Liver (tissue), 9 donors: ENCODE data around the gene CCDC60. TPM values are rescaled to one million over a fixed set of nuclear protein-coding genes. Genes with fewer than 3 reads are reported as not detected.

Experiments used
- DNase-seq: peaks from one replicate; pipeline ENCODE4 v3.0.0-alpha.2; 2017; ENCODE audit warnings: low spot score
- H3K27ac ChIP-seq, 2 donors: one replicate each; pipeline ENCODE4 v1.7.0; 2013; ENCODE audit warnings: inconsistent platforms in 2 of 2, low read length in 2 of 2, control low read depth in 1 of 2, low read depth in 1 of 2, mild to moderate bottlenecking in 1 of 2
- H3K27me3 ChIP-seq, 4 donors: one replicate each; pipeline versions ENCODE4 v1.6.1 to v1.7.0; 2013; ENCODE audit warnings: low read length in 3 of 4, inconsistent platforms in 1 of 4, mild to moderate bottlenecking in 1 of 4, moderate library complexity in 1 of 4; ENCODE audit not compliant: control insufficient read depth in 4 of 4, insufficient read depth in 4 of 4
- H3K36me3 ChIP-seq, 4 donors: one replicate each; pipeline versions ENCODE4 v1.6.1 to v1.7.0; 2013; ENCODE audit warnings: low read length in 3 of 4, mild to moderate bottlenecking in 3 of 4, low read depth in 1 of 4, moderate library complexity in 1 of 4; ENCODE audit not compliant: control insufficient read depth in 4 of 4, insufficient read depth in 3 of 4
- H3K4me1 ChIP-seq, 4 donors: one replicate each; pipeline versions ENCODE4 v1.6.1 to v1.7.0; 2013; ENCODE audit warnings: low read length in 3 of 4, mild to moderate bottlenecking in 3 of 4, moderate library complexity in 1 of 4; ENCODE audit not compliant: control insufficient read depth in 4 of 4, insufficient read depth in 4 of 4
- H3K4me3 ChIP-seq, 3 donors: one replicate each; pipeline versions ENCODE4 v1.6.1 to v1.7.0; 2013; ENCODE audit warnings: low read length in 3 of 3, control low read depth in 1 of 3, low read depth in 1 of 3, mild to moderate bottlenecking in 1 of 3
- H3K9ac ChIP-seq, 2 donors: one replicate each; pipeline ENCODE4 v1.7.0; 2013; ENCODE audit warnings: low read length in 2 of 2, mild to moderate bottlenecking in 2 of 2, moderate library complexity in 2 of 2, control low read depth in 1 of 2, low read depth in 1 of 2
- H3K9me3 ChIP-seq, 4 donors: one replicate each; pipeline versions ENCODE4 v1.6.1 to v1.7.0; 2013; ENCODE audit warnings: low read length in 3 of 4; ENCODE audit not compliant: control insufficient read depth in 4 of 4
- EGR1 ChIP-seq, 2 donors: IDR thresholded peaks; 2 replicates each; pipeline ENCODE4 v1.6.1; 2016 to 2018; ENCODE audit warnings: antibody characterized with exemption in 2 of 2, low read depth in 2 of 2
- FOXA2 ChIP-seq: IDR thresholded peaks from 2 replicates; pipeline ENCODE4 v1.6.1; 2016; ENCODE audit warnings: antibody characterized with exemption
- GABPA ChIP-seq, 2 donors: IDR thresholded peaks in 1 of 2; conservative IDR thresholded peaks in 1 of 2; 2 replicates each; pipeline ENCODE4 v1.6.1; 2016; ENCODE audit warnings: antibody characterized with exemption in 2 of 2, mild to moderate bottlenecking in 1 of 2, moderate library complexity in 1 of 2
- HNF4A ChIP-seq, 2 donors: conservative IDR thresholded peaks; 2 replicates each; pipeline ENCODE4 v1.6.1; 2016; ENCODE audit warnings: antibody characterized with exemption in 2 of 2, mild to moderate bottlenecking in 2 of 2
- HNF4G ChIP-seq: IDR thresholded peaks from 2 replicates; pipeline ENCODE4 v1.6.1; 2016; ENCODE audit warnings: antibody characterized with exemption
- JUND ChIP-seq, 2 donors: IDR thresholded peaks; 2 replicates each; pipeline ENCODE4 v1.6.1; 2016; ENCODE audit warnings: antibody characterized with exemption in 2 of 2
- MAX ChIP-seq: IDR thresholded peaks from 2 replicates; pipeline ENCODE4 v1.6.1; 2016; ENCODE audit warnings: antibody characterized with exemption
- NR2F2 ChIP-seq: IDR thresholded peaks from 2 replicates; pipeline ENCODE4 v1.6.1; 2016; ENCODE audit warnings: antibody characterized with exemption
- RAD21 ChIP-seq, 2 donors: IDR thresholded peaks; 2 replicates each; pipeline ENCODE4 v1.6.1; 2016; ENCODE audit warnings: antibody characterized with exemption in 2 of 2, mild to moderate bottlenecking in 2 of 2
- RXRA ChIP-seq, 2 donors: IDR thresholded peaks; 2 replicates each; pipeline ENCODE4 v1.6.1; 2017 to 2018; ENCODE audit warnings: antibody characterized with exemption in 2 of 2, mild to moderate bottlenecking in 1 of 2
- SP1 ChIP-seq: IDR thresholded peaks from 2 replicates; pipeline ENCODE4 v1.6.1; 2018; ENCODE audit warnings: antibody characterized with exemption, mild to moderate bottlenecking
- TAF1 ChIP-seq: conservative IDR thresholded peaks from 2 replicates; pipeline ENCODE4 v1.6.1; 2016; ENCODE audit warnings: antibody characterized with exemption, mild to moderate bottlenecking
- YY1 ChIP-seq: IDR thresholded peaks from 2 replicates; pipeline ENCODE4 v1.6.1; 2016; ENCODE audit warnings: antibody characterized with exemption, mild to moderate bottlenecking
- WGBS: extraction: QIAGEN DNeasy Blood & Tissue Kit; methylation state at CpG from one replicate; pipeline ENCODE4 v1.1.7; 2013; 5-methylcytosine and 5-hydroxymethylcytosine counted together
- polyA plus RNA-seq, 2 donors: library from polyadenylated mRNA; stranded (reverse) in 1 of 2; unstranded in 1 of 2; fragments of 200-250 nt in 1 of 2; fragments of >200 nt in 1 of 2; fragmentation: Nextera tagmentation in 1 of 2; extraction: Ambion mirVana in 1 of 2; gene quantifications; one replicate each; pipeline versions ENCODE4 v1.2.1 to v1.2.3, GENCODE V29; 2013 to 2015
- total RNA-seq, 2 donors: library from RNA; depleted of rRNA; stranded (reverse); fragments of >200 nt; gene quantifications; one replicate each; pipeline ENCODE4 v1.2.3, GENCODE V29; 2014
- TF ChIP-seq, protein P1 (sequence below): IDR thresholded peaks from 2 replicates; pipeline ENCODE4 v1.6.1; 2016; ENCODE audit warnings: antibody characterized with exemption, mild to moderate bottlenecking
- TF ChIP-seq, protein P2 (sequence below): fragments of 150-350 bp; IDR thresholded peaks from 2 replicates; pipeline ENCODE4 v1.5.1; 2017; ENCODE audit warnings: improper control_type of control experiment, low read depth, low read length; ENCODE audit not compliant: missing input control
- TF ChIP-seq, protein P3 (sequence below): IDR thresholded peaks from 2 replicates; pipeline ENCODE4 v1.6.1; 2016; ENCODE audit warnings: antibody characterized with exemption
- TF ChIP-seq, protein P4 (sequence below): IDR thresholded peaks from 2 replicates; pipeline ENCODE4 v1.6.1; 2016; ENCODE audit warnings: antibody characterized with exemption
- donor health status: healthy.
- donor health status: healthy.
- donor health status: healthy.
- donor health status: healthy.
- donor health status: healthy.

The CCDC60 gene
- total and polyA plus RNA-seq, 4 donors = not detected

DNA sequence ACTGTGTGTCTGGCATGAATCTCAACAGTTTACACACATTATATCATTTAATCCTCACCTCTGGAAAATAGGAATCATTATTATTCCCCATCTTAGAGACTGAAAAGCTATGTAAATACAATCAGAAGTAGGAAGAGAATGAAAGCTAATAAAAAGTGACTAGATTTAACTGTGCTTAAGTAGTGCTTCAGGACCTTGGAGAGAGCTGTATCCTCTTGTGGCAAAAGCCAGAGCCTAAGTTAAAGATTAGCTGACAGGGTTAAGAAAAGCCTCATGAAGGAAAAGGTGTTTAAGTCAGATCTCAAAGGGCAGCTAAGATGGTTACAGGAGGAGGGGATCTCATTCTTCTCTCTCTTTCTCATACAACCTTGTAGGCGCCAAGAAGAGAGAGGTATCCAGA lies 193.7 kb downstream of the CCDC60 start:
- no peaks in the 10 kb centered on the region for H3K36me3 ChIP-seq
- no peak overlapping the region for H3K9ac ChIP-seq
- no peaks in the 10 kb centered on the region for H3K4me1 ChIP-seq
- 29% methylated on average over 1 of the region's 1 CpG for WGBS
- no peak for DNase-seq
- no peak overlapping the region for H3K4me3 ChIP-seq
- no peak overlapping the region for H3K27ac ChIP-seq
- TF ChIP-seq HNF4G = no peak
- TF ChIP-seq, protein P1, sequence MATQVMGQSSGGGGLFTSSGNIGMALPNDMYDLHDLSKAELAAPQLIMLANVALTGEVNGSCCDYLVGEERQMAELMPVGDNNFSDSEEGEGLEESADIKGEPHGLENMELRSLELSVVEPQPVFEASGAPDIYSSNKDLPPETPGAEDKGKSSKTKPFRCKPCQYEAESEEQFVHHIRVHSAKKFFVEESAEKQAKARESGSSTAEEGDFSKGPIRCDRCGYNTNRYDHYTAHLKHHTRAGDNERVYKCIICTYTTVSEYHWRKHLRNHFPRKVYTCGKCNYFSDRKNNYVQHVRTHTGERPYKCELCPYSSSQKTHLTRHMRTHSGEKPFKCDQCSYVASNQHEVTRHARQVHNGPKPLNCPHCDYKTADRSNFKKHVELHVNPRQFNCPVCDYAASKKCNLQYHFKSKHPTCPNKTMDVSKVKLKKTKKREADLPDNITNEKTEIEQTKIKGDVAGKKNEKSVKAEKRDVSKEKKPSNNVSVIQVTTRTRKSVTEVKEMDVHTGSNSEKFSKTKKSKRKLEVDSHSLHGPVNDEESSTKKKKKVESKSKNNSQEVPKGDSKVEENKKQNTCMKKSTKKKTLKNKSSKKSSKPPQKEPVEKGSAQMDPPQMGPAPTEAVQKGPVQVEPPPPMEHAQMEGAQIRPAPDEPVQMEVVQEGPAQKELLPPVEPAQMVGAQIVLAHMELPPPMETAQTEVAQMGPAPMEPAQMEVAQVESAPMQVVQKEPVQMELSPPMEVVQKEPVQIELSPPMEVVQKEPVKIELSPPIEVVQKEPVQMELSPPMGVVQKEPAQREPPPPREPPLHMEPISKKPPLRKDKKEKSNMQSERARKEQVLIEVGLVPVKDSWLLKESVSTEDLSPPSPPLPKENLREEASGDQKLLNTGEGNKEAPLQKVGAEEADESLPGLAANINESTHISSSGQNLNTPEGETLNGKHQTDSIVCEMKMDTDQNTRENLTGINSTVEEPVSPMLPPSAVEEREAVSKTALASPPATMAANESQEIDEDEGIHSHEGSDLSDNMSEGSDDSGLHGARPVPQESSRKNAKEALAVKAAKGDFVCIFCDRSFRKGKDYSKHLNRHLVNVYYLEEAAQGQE = peak; percentile 96
- no peaks in the 10 kb centered on the region for H3K27me3 ChIP-seq
- no peaks in the 10 kb centered on the region for H3K9me3 ChIP-seq

DNA sequence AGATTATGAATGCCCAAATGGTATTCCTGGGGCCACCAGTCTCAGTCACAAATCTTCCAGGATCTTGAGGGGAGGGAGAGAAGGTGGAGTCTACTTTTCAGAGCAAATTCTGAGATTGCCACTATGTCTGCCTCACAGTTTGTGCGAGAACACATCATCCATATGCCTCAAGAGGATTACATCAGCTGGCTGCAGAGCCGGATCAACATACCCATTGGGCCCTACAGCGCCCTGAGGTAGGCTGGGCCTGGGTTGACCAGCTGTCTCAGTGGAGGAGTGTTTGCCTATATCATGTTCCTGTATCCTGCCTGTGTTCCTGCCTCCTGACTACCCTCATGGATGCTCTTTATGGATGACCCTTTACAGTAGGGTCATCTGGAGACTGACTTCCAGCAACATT lies 205.9 kb downstream of the CCDC60 start:
- H3K27me3 ChIP-seq = peaks cover 0 to 2% (median 0%) of the 10 kb centered on the region in 4 donors
- WGBS = 81% methylated on average over 3 of the region's 3 CpGs

More for the DNA sequence above, 205.9 kb downstream of the CCDC60 start:
- Histone ChIP-seq H3K9ac (no peak overlapping the region), H3K4me1 (no peaks in the 10 kb centered on the region), H3K36me3 (no peaks in the 10 kb centered on the region), H3K9me3 (no peaks in the 10 kb centered on the region), H3K4me3 (no peak overlapping the region), H3K27ac (no peak overlapping the region)
- DNase-seq = no peak
- TF ChIP-seq, protein P1 = no peak
- TF ChIP-seq, protein P2, sequence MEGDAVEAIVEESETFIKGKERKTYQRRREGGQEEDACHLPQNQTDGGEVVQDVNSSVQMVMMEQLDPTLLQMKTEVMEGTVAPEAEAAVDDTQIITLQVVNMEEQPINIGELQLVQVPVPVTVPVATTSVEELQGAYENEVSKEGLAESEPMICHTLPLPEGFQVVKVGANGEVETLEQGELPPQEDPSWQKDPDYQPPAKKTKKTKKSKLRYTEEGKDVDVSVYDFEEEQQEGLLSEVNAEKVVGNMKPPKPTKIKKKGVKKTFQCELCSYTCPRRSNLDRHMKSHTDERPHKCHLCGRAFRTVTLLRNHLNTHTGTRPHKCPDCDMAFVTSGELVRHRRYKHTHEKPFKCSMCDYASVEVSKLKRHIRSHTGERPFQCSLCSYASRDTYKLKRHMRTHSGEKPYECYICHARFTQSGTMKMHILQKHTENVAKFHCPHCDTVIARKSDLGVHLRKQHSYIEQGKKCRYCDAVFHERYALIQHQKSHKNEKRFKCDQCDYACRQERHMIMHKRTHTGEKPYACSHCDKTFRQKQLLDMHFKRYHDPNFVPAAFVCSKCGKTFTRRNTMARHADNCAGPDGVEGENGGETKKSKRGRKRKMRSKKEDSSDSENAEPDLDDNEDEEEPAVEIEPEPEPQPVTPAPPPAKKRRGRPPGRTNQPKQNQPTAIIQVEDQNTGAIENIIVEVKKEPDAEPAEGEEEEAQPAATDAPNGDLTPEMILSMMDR = no peak
- TF ChIP-seq JUND (IDR thresholded peaks at IDR 0.05) (no peak), RAD21 (IDR thresholded peaks at IDR 0.05) (no peak), EGR1 (IDR thresholded peaks at IDR 0.05; ENCODE audit: low read depth in 2 of 2) (no peak), GABPA (IDR thresholded peaks at IDR 0.05 in 1 of 2, conservative IDR thresholded peaks at IDR 0.05 in 1 of 2) (no peak), HNF4G (no peak), HNF4A (conservative IDR thresholded peaks at IDR 0.05) (no peak), NR2F2 (no peak), RXRA (IDR thresholded peaks at IDR 0.05) (no peak), YY1 (no peak), MAX (no peak), TAF1 (no peak), FOXA2 (no peak), SP1 (no peak)
- TF ChIP-seq, protein P3, sequence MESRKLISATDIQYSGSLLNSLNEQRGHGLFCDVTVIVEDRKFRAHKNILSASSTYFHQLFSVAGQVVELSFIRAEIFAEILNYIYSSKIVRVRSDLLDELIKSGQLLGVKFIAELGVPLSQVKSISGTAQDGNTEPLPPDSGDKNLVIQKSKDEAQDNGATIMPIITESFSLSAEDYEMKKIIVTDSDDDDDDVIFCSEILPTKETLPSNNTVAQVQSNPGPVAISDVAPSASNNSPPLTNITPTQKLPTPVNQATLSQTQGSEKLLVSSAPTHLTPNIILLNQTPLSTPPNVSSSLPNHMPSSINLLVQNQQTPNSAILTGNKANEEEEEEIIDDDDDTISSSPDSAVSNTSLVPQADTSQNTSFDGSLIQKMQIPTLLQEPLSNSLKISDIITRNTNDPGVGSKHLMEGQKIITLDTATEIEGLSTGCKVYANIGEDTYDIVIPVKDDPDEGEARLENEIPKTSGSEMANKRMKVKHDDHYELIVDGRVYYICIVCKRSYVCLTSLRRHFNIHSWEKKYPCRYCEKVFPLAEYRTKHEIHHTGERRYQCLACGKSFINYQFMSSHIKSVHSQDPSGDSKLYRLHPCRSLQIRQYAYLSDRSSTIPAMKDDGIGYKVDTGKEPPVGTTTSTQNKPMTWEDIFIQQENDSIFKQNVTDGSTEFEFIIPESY = no peak
- TF ChIP-seq, protein P4, sequence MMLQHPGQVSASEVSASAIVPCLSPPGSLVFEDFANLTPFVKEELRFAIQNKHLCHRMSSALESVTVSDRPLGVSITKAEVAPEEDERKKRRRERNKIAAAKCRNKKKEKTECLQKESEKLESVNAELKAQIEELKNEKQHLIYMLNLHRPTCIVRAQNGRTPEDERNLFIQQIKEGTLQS = no peak
